ENCODE measurements around the gene IP6K1. TPM values are rescaled to one million over a fixed set of nuclear protein-coding genes. Genes with fewer than 3 reads are reported as not detected.
"Not testable (repeated sequence)": the region's sequence is repeated elsewhere in the genome, so short reads cannot be mapped to it uniquely, and the experiment has no call there.

Gene IP6K1
- total RNA-seq, 3 donors from 2014 or later, result 24.8 to 45.9 (median 45.8) TPM

- no peaks in the 10 kb centered on the region for H3K4me1 ChIP-seq
- no peak overlapping the region for H3K27ac ChIP-seq
- no peaks in the 10 kb centered on the region for H3K36me3 ChIP-seq
- TF ChIP-seq POLR2AphosphoS5 (IDR thresholded peaks at IDR 0.05), result no peak
- TF ChIP-seq CTCF (IDR thresholded peaks at IDR 0.05), result no peak
- no peak for TF ChIP-seq POLR2A (IDR thresholded peaks at IDR 0.05)
- intact Hi-C loops (cut with DNase I; ENCODE audit: low total_unique reads), result no loop called here
- no peak overlapping the region for H3K4me3 ChIP-seq
- no peak for DNase-seq (ENCODE audit: low spot score in 2 of 2)
- H3K27me3 ChIP-seq, result no peaks in the 10 kb centered on the region
- H3K9me3 ChIP-seq, result no peaks in the 10 kb centered on the region
Observed at GRCh38 chr3:49750056-49750455, 36.3 kb downstream of the IP6K1 start.

- H3K4me3 ChIP-seq; H3K36me3 ChIP-seq; DNase-seq (ENCODE audit: low spot score in 2 of 2); intact Hi-C loops (cut with DNase I; ENCODE audit: low total_unique reads); H3K27ac ChIP-seq; H3K27me3 ChIP-seq; H3K9me3 ChIP-seq; H3K4me1 ChIP-seq: not testable (repeated sequence)
Observed at GRCh38 chr3:49748874-49749273, 37.5 kb downstream of the IP6K1 start.

- H3K9me3 ChIP-seq, result no peaks in the 10 kb centered on the region
- H3K4me1 ChIP-seq, result no peaks in the 10 kb centered on the region
- no peak for DNase-seq (ENCODE audit: low spot score in 2 of 2)
- intact Hi-C loops (cut with DNase I; ENCODE audit: low total_unique reads), result no loop called here
- no peak overlapping the region for H3K27ac ChIP-seq
- TF ChIP-seq CTCF (IDR thresholded peaks at IDR 0.05) (no peak), POLR2AphosphoS5 (IDR thresholded peaks at IDR 0.05) (no peak), POLR2A (IDR thresholded peaks at IDR 0.05) (no peak)
- no peaks in the 10 kb centered on the region for H3K27me3 ChIP-seq
- H3K36me3 ChIP-seq, result no peaks in the 10 kb centered on the region
- H3K4me3 ChIP-seq, result no peak overlapping the region
Observed at GRCh38 chr3:49747792-49748480, 38.4 kb downstream of the IP6K1 start.

GRCh38 chr3:49745986-49746385 is 40.4 kb downstream of the IP6K1 start:
- Histone ChIP-seq H3K4me3 (no peak overlapping the region), H3K9me3 (no peaks in the 10 kb centered on the region), H3K27me3 (no peaks in the 10 kb centered on the region), H3K4me1 (no peaks in the 10 kb centered on the region), H3K36me3 (no peaks in the 10 kb centered on the region), H3K27ac (no peak overlapping the region)
- intact Hi-C loops (cut with DNase I; ENCODE audit: low total_unique reads), result no loop called here
- DNase-seq (ENCODE audit: low spot score in 2 of 2), result no peak
- TF ChIP-seq POLR2A (IDR thresholded peaks at IDR 0.05), result no peak

- DNase-seq (ENCODE audit: low spot score in 2 of 2), result no peak
- TF ChIP-seq POLR2A (IDR thresholded peaks at IDR 0.05) (no peak), POLR2AphosphoS5 (IDR thresholded peaks at IDR 0.05) (no peak), CTCF (IDR thresholded peaks at IDR 0.05) (no peak)
- H3K4me1 ChIP-seq, result no peaks in the 10 kb centered on the region
- H3K36me3 ChIP-seq, result no peaks in the 10 kb centered on the region
- H3K27ac ChIP-seq, result no peak overlapping the region
- H3K27me3 ChIP-seq, result no peaks in the 10 kb centered on the region
- intact Hi-C loops (cut with DNase I; ENCODE audit: low total_unique reads), result no loop called here
- H3K9me3 ChIP-seq, result no peaks in the 10 kb centered on the region
- H3K4me3 ChIP-seq, result no peak overlapping the region
Observed at GRCh38 chr3:49740427-49740826, 45.9 kb downstream of the IP6K1 start.

GRCh38 chr3:49738067-49738713 is 48.2 kb downstream of the IP6K1 start:
- H3K27me3 ChIP-seq, result no peaks in the 10 kb centered on the region
- no peak for DNase-seq (ENCODE audit: low spot score in 2 of 2)
- H3K36me3 ChIP-seq, result no peaks in the 10 kb centered on the region
- no peaks in the 10 kb centered on the region for H3K4me1 ChIP-seq
- TF ChIP-seq CTCF (IDR thresholded peaks at IDR 0.05) (no peak), POLR2AphosphoS5 (IDR thresholded peaks at IDR 0.05) (no peak), POLR2A (IDR thresholded peaks at IDR 0.05) (no peak)
- no peak overlapping the region for H3K4me3 ChIP-seq
- intact Hi-C loops (cut with DNase I; ENCODE audit: low total_unique reads), result loop anchor here (5.0 kb wide), 1 partner anchor 366 kb away; no protein-coding TSS in a partner anchor
- no peak overlapping the region for H3K27ac ChIP-seq
- no peaks in the 10 kb centered on the region for H3K9me3 ChIP-seq

Data from breast epithelium (tissue), 4 donors.